Kidney (tissue), 14 donors: ENCODE results near the gene ALK. TPM values are rescaled to one million over a fixed set of nuclear protein-coding genes. Genes with fewer than 3 reads are reported as not detected.

Experiments used
- DNase-seq, 5 donors: peaks; one replicate each; pipeline ENCODE4 v3.0.0-alpha.2; 2013 to 2020
- FAIRE-seq: peaks from 2 replicates; lab custom pipeline; 2012; peaks lifted over from hg19 to GRCh38; lab: Jason Lieb, UNC
- H3K27ac ChIP-seq, 2 donors: one replicate each; pipeline ENCODE4 v1.7.0; 2013; ENCODE audit warnings: low read depth in 2 of 2, low read length in 2 of 2, inconsistent platforms in 1 of 2
- H3K27me3 ChIP-seq: one replicate; pipeline ENCODE4 v1.7.1; 2013; ENCODE audit warnings: low read length, inconsistent platforms; ENCODE audit not compliant: control insufficient read depth, insufficient read depth
- H3K36me3 ChIP-seq, 3 donors: one replicate each; pipeline versions ENCODE4 v1.7.0 to v1.7.1; 2013; ENCODE audit warnings: low read length in 3 of 3, control low read depth in 1 of 3, inconsistent platforms in 1 of 3; ENCODE audit not compliant: insufficient read depth in 3 of 3, control insufficient read depth in 2 of 3
- H3K4me1 ChIP-seq, 3 donors: one replicate each; pipeline versions ENCODE4 v1.7.0 to v1.7.1; 2013; ENCODE audit warnings: low read length in 3 of 3, inconsistent platforms in 1 of 3, low read depth in 1 of 3; ENCODE audit not compliant: control insufficient read depth in 2 of 3, insufficient read depth in 2 of 3
- H3K4me3 ChIP-seq, 3 donors: one replicate each; pipeline versions ENCODE4 v1.7.0 to v1.8.1; 2013; ENCODE audit warnings: low read length in 3 of 3, control low read depth in 1 of 3, inconsistent platforms in 1 of 3
- H3K9ac ChIP-seq, 3 donors: one replicate each; pipeline versions ENCODE4 v1.7.0 to v1.7.1; 2013; ENCODE audit warnings: low read length in 3 of 3, control low read depth in 1 of 3, inconsistent platforms in 1 of 3
- H3K9me3 ChIP-seq, 3 donors: one replicate each; pipeline versions ENCODE4 v1.7.0 to v1.7.1; 2013; ENCODE audit warnings: low read length in 3 of 3, control low read depth in 1 of 3, inconsistent platforms in 1 of 3; ENCODE audit not compliant: control insufficient read depth in 2 of 3, insufficient read depth in 1 of 3
- intact Hi-C: fragments of 100-400 bp; cut with DNase I; formaldehyde crosslinking; loops from one replicate; pipeline ENCODE4 v1.11.1; 2022
- polyA plus RNA-seq: library from polyadenylated mRNA; stranded (reverse); fragments of 350-450 nt; fragmentation: Illumina TruSeq; extraction: RNeasy Lipid Tissue Mini Kit (QIAGEN cat#74804); gene quantifications from one replicate; pipeline ENCODE4 v1.2.3, GENCODE V29; 2014; ENCODE audit warnings: low read depth, low replicate concordance; ENCODE audit not compliant: insufficient read depth
- total RNA-seq: library from RNA; stranded (reverse); fragmentation: NEBNext Ultra II Directional; extraction: Animal tissue kit (Norgen Biotek cat#: 25700); gene quantifications from one replicate; pipeline ENCODE4 v1.2.1, GENCODE V29; 2021
- TF ChIP-seq, protein P1 (sequence below): IDR thresholded peaks from 3 replicates; pipeline ENCODE4 v1.5.1; 2012; ENCODE audit warnings: mild to moderate bottlenecking, moderate library complexity, borderline replicate concordance; ENCODE audit not compliant: insufficient read depth; ENCODE audit errors: extremely low read depth
- donor health status: control.
- donor health status: control.
- donor health status: control.
- donor health status: control.
- donor health status: control.
- donor health status: DM: yes; HTN: yes; CAD: no.
- donor health status: Normal renal cell carcinoma (clear cell type).

The ALK gene
- total and polyA plus RNA-seq, 2 donors from 2014 or later: 0.13 TPM; not detected in 1

DNA sequence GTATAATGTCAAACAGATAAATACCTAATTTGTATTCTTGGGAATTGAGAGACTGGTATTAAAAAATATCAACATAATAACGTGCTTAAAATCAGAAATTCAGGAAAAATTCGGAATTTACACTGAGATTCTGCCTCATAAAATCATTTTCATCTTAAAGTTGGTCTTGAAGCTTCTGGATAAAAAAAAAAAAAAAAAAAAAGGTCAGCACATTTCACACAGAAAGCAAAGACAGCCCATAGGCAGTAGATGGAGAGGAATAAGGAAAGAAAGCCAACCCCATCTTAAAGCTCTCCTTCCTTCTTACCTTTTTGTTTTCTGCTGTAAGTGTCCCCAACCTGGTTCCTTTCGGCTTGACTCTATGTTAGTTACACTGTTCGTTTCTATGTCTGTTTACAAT lies 41.5 kb upstream of the ALK start:
- Histone ChIP-seq H3K27ac (no peak overlapping the region), H3K36me3 (no peaks in the 10 kb centered on the region), H3K4me3 (no peak overlapping the region), H3K4me1 (no peaks in the 10 kb centered on the region), H3K27me3 (no peaks in the 10 kb centered on the region), H3K9ac (no peak overlapping the region), H3K9me3 (no peaks in the 10 kb centered on the region)
- TF ChIP-seq, protein P1, sequence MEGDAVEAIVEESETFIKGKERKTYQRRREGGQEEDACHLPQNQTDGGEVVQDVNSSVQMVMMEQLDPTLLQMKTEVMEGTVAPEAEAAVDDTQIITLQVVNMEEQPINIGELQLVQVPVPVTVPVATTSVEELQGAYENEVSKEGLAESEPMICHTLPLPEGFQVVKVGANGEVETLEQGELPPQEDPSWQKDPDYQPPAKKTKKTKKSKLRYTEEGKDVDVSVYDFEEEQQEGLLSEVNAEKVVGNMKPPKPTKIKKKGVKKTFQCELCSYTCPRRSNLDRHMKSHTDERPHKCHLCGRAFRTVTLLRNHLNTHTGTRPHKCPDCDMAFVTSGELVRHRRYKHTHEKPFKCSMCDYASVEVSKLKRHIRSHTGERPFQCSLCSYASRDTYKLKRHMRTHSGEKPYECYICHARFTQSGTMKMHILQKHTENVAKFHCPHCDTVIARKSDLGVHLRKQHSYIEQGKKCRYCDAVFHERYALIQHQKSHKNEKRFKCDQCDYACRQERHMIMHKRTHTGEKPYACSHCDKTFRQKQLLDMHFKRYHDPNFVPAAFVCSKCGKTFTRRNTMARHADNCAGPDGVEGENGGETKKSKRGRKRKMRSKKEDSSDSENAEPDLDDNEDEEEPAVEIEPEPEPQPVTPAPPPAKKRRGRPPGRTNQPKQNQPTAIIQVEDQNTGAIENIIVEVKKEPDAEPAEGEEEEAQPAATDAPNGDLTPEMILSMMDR: no peak
- FAIRE-seq (no peak), DNase-seq (no peak)
- intact Hi-C loops: no loop called here

DNA sequence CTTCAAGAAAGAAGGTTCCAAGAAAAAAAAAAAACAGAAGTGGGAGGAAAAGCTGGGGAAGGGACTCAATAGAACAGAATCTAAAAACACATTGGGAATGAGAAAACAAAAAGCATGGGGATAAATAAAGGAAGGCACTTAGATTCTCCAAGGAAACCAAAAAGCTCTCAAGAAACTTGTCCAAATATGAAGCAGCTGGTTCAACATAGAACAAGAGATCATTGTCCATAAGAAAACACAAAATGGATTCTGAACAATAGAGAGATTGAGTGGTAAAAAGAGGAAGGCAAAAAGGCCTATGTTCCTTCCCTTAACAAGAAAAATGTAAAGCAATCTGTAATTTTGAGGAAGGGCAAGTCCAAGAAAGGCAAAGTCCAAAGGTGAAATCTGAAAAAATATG lies 32.9 kb upstream of the ALK start:
- no peak overlapping the region for H3K27ac ChIP-seq
- TF ChIP-seq, protein P1: no peak
- H3K27me3 ChIP-seq: no peaks in the 10 kb centered on the region
- DNase-seq: no peak
- no peak overlapping the region for H3K4me3 ChIP-seq
- H3K9me3 ChIP-seq: no peaks in the 10 kb centered on the region
- FAIRE-seq: no peak
- no peaks in the 10 kb centered on the region for H3K36me3 ChIP-seq
- H3K9ac ChIP-seq: no peak overlapping the region
- no peaks in the 10 kb centered on the region for H3K4me1 ChIP-seq
- intact Hi-C loops: no loop called here

DNA sequence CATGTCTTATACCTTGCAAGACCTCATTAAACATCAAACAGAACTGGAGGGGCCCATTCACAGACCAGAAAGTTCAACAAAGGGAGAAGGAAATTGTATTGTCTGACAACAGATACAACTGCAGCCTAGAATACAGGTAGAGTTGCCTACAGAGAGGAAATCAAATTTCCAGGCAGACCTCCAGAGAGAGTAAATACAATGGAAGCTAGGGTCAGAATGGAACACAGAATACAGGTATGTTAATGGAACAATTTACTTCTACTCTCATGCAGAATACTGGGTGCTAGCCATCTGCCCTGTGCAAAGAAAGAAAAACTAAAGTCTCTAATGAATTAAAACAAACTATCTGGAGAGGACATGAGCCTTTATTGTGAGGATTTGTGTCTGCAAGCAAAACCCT lies 31.6 kb upstream of the ALK start:
- H3K27ac ChIP-seq: no peak overlapping the region
- no peak overlapping the region for H3K4me3 ChIP-seq
- no peaks in the 10 kb centered on the region for H3K27me3 ChIP-seq
- H3K9ac ChIP-seq: no peak overlapping the region
- DNase-seq (no peak), FAIRE-seq (no peak)
- intact Hi-C loops: no loop called here
- TF ChIP-seq, protein P1: no peak
- H3K9me3 ChIP-seq: no peaks in the 10 kb centered on the region
- H3K4me1 ChIP-seq: no peaks in the 10 kb centered on the region
- no peaks in the 10 kb centered on the region for H3K36me3 ChIP-seq

DNA sequence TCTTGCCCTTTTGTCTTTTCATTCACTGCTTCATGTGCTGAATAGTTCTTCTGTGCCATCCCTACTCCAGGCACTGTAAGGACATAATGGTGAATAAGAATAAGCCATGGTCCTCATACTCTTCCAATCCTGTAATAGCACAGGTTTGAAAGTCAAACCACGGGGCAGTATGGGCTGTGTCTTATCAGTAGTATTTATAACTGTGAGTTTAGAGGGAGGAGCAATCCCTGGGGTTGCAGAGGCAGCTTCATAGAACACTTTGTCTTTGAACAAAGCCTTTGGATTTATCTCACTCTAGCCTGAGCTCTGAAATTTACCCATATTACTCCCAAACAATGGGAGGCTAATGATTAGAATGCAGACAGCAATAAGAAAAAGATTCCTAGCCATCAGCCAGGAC lies 30.2 kb upstream of the ALK start:
- H3K4me1 ChIP-seq: no peaks in the 10 kb centered on the region
- TF ChIP-seq, protein P1: no peak
- no peak overlapping the region for H3K9ac ChIP-seq
- DNase-seq (no peak), FAIRE-seq (no peak)
- H3K9me3 ChIP-seq: no peaks in the 10 kb centered on the region
- H3K4me3 ChIP-seq: no peak overlapping the region
- H3K27me3 ChIP-seq: no peaks in the 10 kb centered on the region
- H3K27ac ChIP-seq: no peak overlapping the region
- intact Hi-C loops: no loop called here
- H3K36me3 ChIP-seq: no peaks in the 10 kb centered on the region
